Trophoblast cell (in vitro differentiated cells and primary cell): Measurements from ENCODE around the gene AQP12B.

Experiments
- DNase-seq, 2 donors: peaks; one replicate each; pipeline ENCODE4 v3.0.0-alpha.2; 2016
- H2AFZ ChIP-seq: 2 replicates; pipeline ENCODE4 v1.6.1; 2013; ENCODE audit warnings: low read length, moderate library complexity, mild to moderate bottlenecking; ENCODE audit not compliant: insufficient read depth, poor library complexity
- H2AK5ac ChIP-seq: 2 replicates; pipeline ENCODE4 v1.6.1; 2013; ENCODE audit warnings: mild to moderate bottlenecking, low read length
- H2BK120ac ChIP-seq: 2 replicates; pipeline ENCODE4 v1.6.1; 2013; ENCODE audit warnings: low read length, mild to moderate bottlenecking, moderate library complexity; ENCODE audit not compliant: insufficient read depth, poor library complexity
- H2BK12ac ChIP-seq: 2 replicates; pipeline ENCODE4 v1.6.1; 2013; ENCODE audit warnings: mild to moderate bottlenecking, low read length, moderate library complexity
- H2BK5ac ChIP-seq: 2 replicates; pipeline ENCODE4 v1.6.1; 2013; ENCODE audit warnings: low read length, low read depth, moderate library complexity, mild to moderate bottlenecking; ENCODE audit not compliant: poor library complexity
- H3K14ac ChIP-seq: 2 replicates; pipeline ENCODE4 v1.6.1; 2013; ENCODE audit warnings: mild to moderate bottlenecking, low read length
- H3K18ac ChIP-seq: 2 replicates; pipeline ENCODE4 v1.6.1; 2013; ENCODE audit warnings: mild to moderate bottlenecking, low read length
- H3K23ac ChIP-seq: 2 replicates; pipeline ENCODE4 v1.6.1; 2013; ENCODE audit warnings: low read length
- H3K27ac ChIP-seq: 2 replicates; pipeline ENCODE4 v1.5.1; 2013; ENCODE audit warnings: low read depth, mild to moderate bottlenecking, inconsistent platforms, low read length, moderate library complexity
- H3K27me3 ChIP-seq: 2 replicates; pipeline ENCODE4 v1.6.1; 2013; ENCODE audit warnings: inconsistent platforms, mild to moderate bottlenecking, low read length, moderate library complexity; ENCODE audit not compliant: insufficient read depth
- H3K36me3 ChIP-seq, 2 experiments: 1 replicate in 1 of 2; 2 replicates in 1 of 2; pipeline ENCODE4 v1.6.1; 2013; ENCODE audit warnings: low read length in 2 of 2, mild to moderate bottlenecking in 2 of 2, moderate library complexity in 1 of 2; ENCODE audit not compliant: insufficient read depth in 2 of 2, control insufficient read depth in 1 of 2
- H3K4ac ChIP-seq: 2 replicates; pipeline ENCODE4 v1.6.1; 2013; ENCODE audit warnings: low read depth, mild to moderate bottlenecking, low read length, moderate library complexity
- H3K4me1 ChIP-seq, 2 experiments: 1 replicate in 1 of 2; 2 replicates in 1 of 2; pipeline ENCODE4 v1.6.1; 2013; ENCODE audit warnings: low read length in 2 of 2, mild to moderate bottlenecking in 2 of 2, moderate library complexity in 1 of 2; ENCODE audit not compliant: insufficient read depth in 2 of 2, control insufficient read depth in 1 of 2
- H3K4me2 ChIP-seq: 2 replicates; pipeline ENCODE4 v1.6.1; 2013; ENCODE audit warnings: inconsistent platforms, mild to moderate bottlenecking, low read length, moderate library complexity
- H3K4me3 ChIP-seq: 2 replicates; pipeline ENCODE4 v1.5.1; 2013; ENCODE audit warnings: mild to moderate bottlenecking, low read depth, low read length, inconsistent platforms
- H3K79me1 ChIP-seq: one replicate; pipeline ENCODE4 v1.6.1; 2013; ENCODE audit warnings: low read length
- H3K79me2 ChIP-seq: 2 replicates; pipeline ENCODE4 v1.6.1; 2013; ENCODE audit warnings: low read length, mild to moderate bottlenecking; ENCODE audit not compliant: control insufficient read depth, insufficient read depth, poor library complexity
- H3K9ac ChIP-seq: 2 replicates; pipeline ENCODE4 v1.6.1; 2013; ENCODE audit warnings: mild to moderate bottlenecking, low read length
- H3K9me3 ChIP-seq: 2 replicates; pipeline ENCODE4 v1.6.1; 2013; ENCODE audit warnings: low read depth, mild to moderate bottlenecking, control low read depth, inconsistent platforms, low read length; ENCODE audit not compliant: insufficient read depth
- H4K12ac ChIP-seq: 2 replicates; pipeline ENCODE4 v1.6.1; 2013; ENCODE audit warnings: low read depth, mild to moderate bottlenecking, low read length, moderate library complexity
- H4K8ac ChIP-seq: 2 replicates; pipeline ENCODE4 v1.6.1; 2013; ENCODE audit warnings: low read depth, mild to moderate bottlenecking, low read length, moderate library complexity
- H4K91ac ChIP-seq: one replicate; pipeline ENCODE4 v1.6.1; 2013; ENCODE audit warnings: low read depth, mild to moderate bottlenecking, low read length, moderate library complexity
- WGBS: extraction: QIAGEN DNeasy Blood & Tissue Kit; methylation state at CpG from one replicate; pipeline ENCODE4 v1.1.7; 2013; ENCODE audit warnings: missing lambda C conversion rate; ENCODE audit not compliant: insufficient read length, insufficient coverage; ENCODE audit errors: extremely low coverage; 5-methylcytosine and 5-hydroxymethylcytosine counted together

Gene AQP12B

GRCh38 chr2:240672701-240673190, 9.9 kb downstream of the AQP12B start:
- H4K91ac ChIP-seq: no peak overlapping the region
- H2AK5ac ChIP-seq: no peak overlapping the region
- H3K4me3 ChIP-seq: no peak overlapping the region
- H2AFZ ChIP-seq: no peak overlapping the region
- no peaks in the 10 kb centered on the region for H3K9me3 ChIP-seq
- no peak overlapping the region for H2BK12ac ChIP-seq
- no peak overlapping the region for H3K27ac ChIP-seq
- H3K14ac ChIP-seq: no peak overlapping the region
- H3K4me2 ChIP-seq: no peak overlapping the region
- no peak overlapping the region for H4K8ac ChIP-seq
- H3K18ac ChIP-seq: no peak overlapping the region
- no peaks in the 10 kb centered on the region for H3K27me3 ChIP-seq
- no peak overlapping the region for H3K4ac ChIP-seq
- H2BK120ac ChIP-seq: no peak overlapping the region
- H3K4me1 ChIP-seq: no peaks in the 10 kb centered on the region
- no peaks in the 10 kb centered on the region for H3K36me3 ChIP-seq
- H3K23ac ChIP-seq: no peak overlapping the region
- H2BK5ac ChIP-seq: no peak overlapping the region
- H4K12ac ChIP-seq: no peak overlapping the region
- no CpG with 5 or more reads among the region's 55 CpGs for WGBS
- H3K79me2 ChIP-seq: no peaks in the 10 kb centered on the region
- H3K79me1 ChIP-seq: no peaks in the 10 kb centered on the region
- no peak overlapping the region for H3K9ac ChIP-seq
- DNase-seq: no peak

GRCh38 chr2:240672076-240672700, 10.5 kb downstream of the AQP12B start:
- Histone ChIP-seq H2BK120ac (no peak overlapping the region), H3K27ac (no peak overlapping the region), H3K14ac (no peak overlapping the region), H3K9ac (no peak overlapping the region), H3K4me2 (no peak overlapping the region), H3K18ac (no peak overlapping the region), H3K36me3 (no peaks in the 10 kb centered on the region), H3K4me3 (no peak overlapping the region), H4K12ac (no peak overlapping the region), H4K91ac (no peak overlapping the region), H3K79me2 (no peaks in the 10 kb centered on the region), H2AK5ac (no peak overlapping the region), H4K8ac (no peak overlapping the region), H3K27me3 (no peaks in the 10 kb centered on the region), H3K9me3 (no peaks in the 10 kb centered on the region), H3K4me1 (no peaks in the 10 kb centered on the region), H3K23ac (no peak overlapping the region), H3K79me1 (no peaks in the 10 kb centered on the region), H2BK12ac (no peak overlapping the region), H2BK5ac (no peak overlapping the region), H2AFZ (no peak overlapping the region), H3K4ac (no peak overlapping the region)
- no CpG with 5 or more reads among the region's 46 CpGs for WGBS
- no peak for DNase-seq

- Histone ChIP-seq H3K4ac (no peak overlapping the region), H3K9me3 (no peaks in the 10 kb centered on the region), H4K12ac (no peak overlapping the region), H3K14ac (no peak overlapping the region), H2BK5ac (no peak overlapping the region), H4K91ac (no peak overlapping the region), H3K9ac (no peak overlapping the region), H2AFZ (no peak overlapping the region), H3K18ac (no peak overlapping the region), H2BK12ac (no peak overlapping the region), H3K23ac (no peak overlapping the region), H2BK120ac (no peak overlapping the region), H3K4me3 (no peak overlapping the region), H3K79me2 (no peaks in the 10 kb centered on the region), H3K4me2 (no peak overlapping the region), H4K8ac (no peak overlapping the region), H3K27me3 (no peaks in the 10 kb centered on the region), H3K27ac (no peak overlapping the region), H3K4me1 (no peaks in the 10 kb centered on the region), H2AK5ac (no peak overlapping the region), H3K36me3 (no peaks in the 10 kb centered on the region), H3K79me1 (no peaks in the 10 kb centered on the region)
- no CpG with 5 or more reads among the region's 4 CpGs for WGBS
- DNase-seq: no peak
Measured at GRCh38 chr2:240670950-240671349, 11.7 kb downstream of the AQP12B start.

- Histone ChIP-seq H3K9ac (no peak overlapping the region), H3K4ac (no peak overlapping the region), H4K12ac (no peak overlapping the region), H3K4me2 (no peak overlapping the region), H4K91ac (no peak overlapping the region), H3K18ac (no peak overlapping the region), H3K9me3 (no peaks in the 10 kb centered on the region), H3K27ac (no peak overlapping the region), H2BK12ac (no peak overlapping the region), H2BK120ac (no peak overlapping the region), H3K4me1 (no peaks in the 10 kb centered on the region), H3K79me2 (no peaks in the 10 kb centered on the region), H3K4me3 (no peak overlapping the region), H3K79me1 (no peaks in the 10 kb centered on the region), H2AFZ (no peak overlapping the region), H3K14ac (no peak overlapping the region), H3K36me3 (no peaks in the 10 kb centered on the region), H3K27me3 (no peaks in the 10 kb centered on the region), H2AK5ac (no peak overlapping the region), H3K23ac (no peak overlapping the region), H4K8ac (no peak overlapping the region), H2BK5ac (no peak overlapping the region)
- no CpG with 5 or more reads among the region's 7 CpGs for WGBS
- DNase-seq: no peak
Measured at GRCh38 chr2:240670402-240670801, 12.3 kb downstream of the AQP12B start.
